GM12864 (cell line): ENCODE results near the gene GTPBP6.

Experiments
- DNase-seq: peaks from one replicate; pipeline ENCODE4 v3.0.0-alpha.2; 2011; ENCODE audit warnings: low read depth
- H3K4me3 ChIP-seq: 2 replicates; pipeline ENCODE4 v1.5.1; 2011; ENCODE audit warnings: mild to moderate bottlenecking, low read depth, low read length, control low read depth
- CTCF ChIP-seq: IDR thresholded peaks from 2 replicates; pipeline ENCODE4 v1.5.1; 2011; ENCODE audit warnings: low read depth, mild to moderate bottlenecking, moderate library complexity, low read length, control low read depth, inconsistent platforms; ENCODE audit errors: missing control alignments

GTPBP6 gene

GRCh38 chrX:361231-362145 is 42.9 kb upstream of the GTPBP6 start:
- TF ChIP-seq CTCF: no peak
- H3K4me3 ChIP-seq: no peak overlapping the region
- DNase-seq: no peak

GRCh38 chrX:360496-361150 is 42.0 kb upstream of the GTPBP6 start:
- no peak overlapping the region for H3K4me3 ChIP-seq
- DNase-seq: no peak
- no peak for TF ChIP-seq CTCF

GRCh38 chrX:358651-359143 is 40.1 kb upstream of the GTPBP6 start:
- no peak for TF ChIP-seq CTCF
- H3K4me3 ChIP-seq: no peak overlapping the region
- no peak for DNase-seq

DNA sequence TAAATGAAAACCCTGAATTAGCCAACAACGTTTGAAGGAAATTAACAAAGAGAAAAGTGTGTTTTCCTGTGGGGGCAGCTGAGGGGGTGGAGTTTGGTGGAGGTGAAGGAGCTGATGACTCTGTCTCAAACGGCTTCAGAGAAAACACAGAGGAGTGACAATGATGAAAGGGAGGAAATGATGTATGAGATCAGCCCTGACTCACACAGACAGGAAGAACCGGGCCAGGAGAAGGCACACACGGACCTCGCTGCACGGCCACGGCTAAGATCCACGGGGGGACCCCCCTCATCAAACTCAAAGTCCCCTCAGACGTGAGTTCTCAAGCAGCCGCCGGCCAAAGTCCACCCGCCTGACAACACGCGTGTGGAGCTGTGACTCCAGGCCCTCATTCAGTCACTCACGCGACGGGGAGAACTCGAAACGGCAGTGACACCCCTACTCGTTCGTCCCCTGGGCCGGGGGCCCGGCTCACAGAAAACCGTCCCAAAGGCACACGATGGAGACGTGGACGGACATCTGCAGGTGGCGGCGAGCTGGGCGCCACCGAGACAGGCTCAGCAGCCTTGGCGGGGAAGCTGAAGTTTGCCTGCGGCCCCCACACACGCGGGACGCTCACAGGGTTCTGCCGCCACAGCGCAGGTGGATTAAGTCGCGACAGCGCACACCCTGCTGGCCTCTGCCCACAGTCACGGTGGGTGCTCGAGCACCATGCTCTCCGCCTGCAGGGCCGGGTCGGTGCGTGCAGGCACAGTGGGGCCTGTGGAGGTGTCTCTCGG is 39.3 kb upstream of the GTPBP6 start:
- TF ChIP-seq CTCF: no peak
- DNase-seq: no peak
- H3K4me3 ChIP-seq: no peak overlapping the region

GRCh38 chrX:357035-357692 is 38.6 kb upstream of the GTPBP6 start:
- no peak for DNase-seq
- no peak for TF ChIP-seq CTCF
- H3K4me3 ChIP-seq: no peak overlapping the region

DNA sequence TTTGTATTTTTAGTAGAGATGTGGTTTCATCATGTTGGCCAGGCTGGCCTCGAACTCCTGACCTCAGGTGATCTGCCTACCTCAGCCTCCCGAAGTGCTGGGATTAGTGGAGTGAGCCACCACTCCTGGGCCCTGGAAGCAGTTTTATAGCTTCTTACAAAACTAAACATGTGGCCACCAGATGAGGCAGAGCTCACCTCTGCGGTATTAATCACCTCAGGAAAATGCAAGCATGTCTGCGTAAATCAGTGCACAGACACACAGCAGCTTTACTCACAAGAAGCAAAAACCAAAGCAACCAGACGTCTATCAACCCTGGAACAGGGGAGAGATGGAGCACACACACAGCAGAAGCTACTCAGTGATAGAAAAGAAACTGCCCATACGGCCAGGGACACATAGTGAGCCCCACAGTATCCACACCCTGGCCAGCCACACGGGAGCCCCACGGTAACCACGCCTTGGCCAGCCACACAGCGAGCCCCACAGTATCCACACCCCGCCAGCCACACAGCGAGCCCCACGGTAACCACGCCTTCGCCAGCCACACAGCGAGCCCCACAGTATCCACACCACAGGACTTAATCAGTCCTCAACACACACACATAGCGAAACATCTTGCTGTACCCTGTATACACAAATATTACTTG is 37.9 kb upstream of the GTPBP6 start:
- H3K4me3 ChIP-seq: no peak overlapping the region
- no peak for DNase-seq
- TF ChIP-seq CTCF: no peak
